Chondrocyte (in vitro differentiated cells): Measurements from ENCODE around the gene OR52B6. TPM values are rescaled to one million over a fixed set of nuclear protein-coding genes. Genes with fewer than 3 reads are reported as not detected.

ENCODE experiments used
- DNase-seq: peaks from one replicate; pipeline ENCODE4 v3.0.0; 2021; ENCODE audit warnings: mixed read lengths, low spot score
- H3K27ac Mint-ChIP-seq: one replicate; pipeline ENCODE4 v1.8.0; 2021; ENCODE audit warnings: mild to moderate bottlenecking, moderate library complexity, mixed read lengths; ENCODE audit not compliant: unreplicated experiment
- H3K27me3 Mint-ChIP-seq: 2 replicates; pipeline ENCODE4 v1.8.0; 2021; ENCODE audit warnings: low read depth, mixed read lengths
- H3K36me3 Mint-ChIP-seq: 2 replicates; pipeline ENCODE4 v1.8.0; 2021; ENCODE audit warnings: low read depth, mixed read lengths
- H3K4me1 Mint-ChIP-seq: 2 replicates; pipeline ENCODE4 v1.8.0; 2021; ENCODE audit warnings: low read depth, mild to moderate bottlenecking, mixed read lengths
- H3K4me3 Mint-ChIP-seq: one replicate; pipeline ENCODE4 v1.8.0; 2021; ENCODE audit warnings: mild to moderate bottlenecking, moderate library complexity, mixed read lengths; ENCODE audit not compliant: unreplicated experiment
- H3K9me3 Mint-ChIP-seq: 2 replicates; pipeline ENCODE4 v1.8.0; 2021; ENCODE audit warnings: low read depth, mixed read lengths
- CTCF ChIP-seq: fragments of 200-600 bp; sonication (generic); IDR thresholded peaks from 2 replicates; pipeline ENCODE4 v1.5.0; 2021; ENCODE audit warnings: antibody characterized with exemption, mild to moderate bottlenecking, moderate library complexity
- total RNA-seq: library from RNA; stranded (reverse); gene quantifications from 3 replicates; pipeline ENCODE4 v1.2.1, GENCODE V29; 2021

The OR52B6 gene
- total RNA-seq, 1 donor from 2014 or later, result not detected

- Mint-ChIP-seq H3K27ac (no peak overlapping the region), H3K36me3 (no peaks in the 10 kb centered on the region), H3K4me1 (peaks cover 38% of the 10 kb centered on the region), H3K27me3 (no peaks in the 10 kb centered on the region), H3K9me3 (no peaks in the 10 kb centered on the region), H3K4me3 (no peak overlapping the region)
- no peak for DNase-seq
- TF ChIP-seq CTCF, result no peak
Observed at GRCh38 chr11:5618807-5619206, 38.1 kb downstream of the OR52B6 start.

GRCh38 chr11:5620651-5621521, 40.2 kb downstream of the OR52B6 start:
- Mint-ChIP-seq H3K4me1 (peaks cover 52% of the 10 kb centered on the region), H3K36me3 (no peaks in the 10 kb centered on the region), H3K9me3 (no peaks in the 10 kb centered on the region), H3K4me3 (peak overlapping the region; percentile 37), H3K27me3 (no peaks in the 10 kb centered on the region), H3K27ac (peak overlapping the region; percentile 81)
- TF ChIP-seq CTCF, result no peak
- DNase-seq, result no peak

GRCh38 chr11:5621580-5621979, 40.9 kb downstream of the OR52B6 start:
- Mint-ChIP-seq H3K4me1 (peaks cover 54% of the 10 kb centered on the region), H3K9me3 (no peaks in the 10 kb centered on the region), H3K4me3 (no peak overlapping the region), H3K36me3 (no peaks in the 10 kb centered on the region), H3K27ac (peak overlapping the region; percentile 81), H3K27me3 (no peaks in the 10 kb centered on the region)
- DNase-seq, result no peak
- no peak for TF ChIP-seq CTCF

GRCh38 chr11:5622802-5623201, 42.1 kb downstream of the OR52B6 start:
- Mint-ChIP-seq H3K27ac (no peak overlapping the region), H3K36me3 (no peaks in the 10 kb centered on the region), H3K9me3 (no peaks in the 10 kb centered on the region), H3K4me3 (no peak overlapping the region), H3K4me1 (peaks cover 54% of the 10 kb centered on the region), H3K27me3 (no peaks in the 10 kb centered on the region)
- no peak for TF ChIP-seq CTCF
- no peak for DNase-seq

- Mint-ChIP-seq H3K27ac (peak within 1 kb of the TSS; percentile 50), H3K36me3 (no peaks in the 10 kb centered on the region), H3K27me3 (no peaks in the 10 kb centered on the region), H3K4me1 (peaks cover 43% of the 10 kb centered on the region), H3K9me3 (no peaks in the 10 kb centered on the region), H3K4me3 (peak within 1 kb of the TSS; percentile 83)
- TF ChIP-seq CTCF, result no peak
- DNase-seq, result no peak
Observed at GRCh38 chr11:5624489-5625279, 44.0 kb downstream of the OR52B6 start, which contains the start of gene TRIM34. Gene TRIM34 (plus strand): TSS chr11:5625001. CDS start chr11:5632332, 7,331 bp downstream.
